GM18499 (cell line): ENCODE results near the gene ZC3HAV1.
"Not testable (repeated sequence)": the region's sequence is repeated elsewhere in the genome, so short reads cannot be mapped to it uniquely, and the experiment has no call there.

Experiments
- ATAC-seq: cut with Tn5 transposase; IDR thresholded peaks from one replicate; pipeline ENCODE4 v1.9.1; 2021; ENCODE audit warnings: moderate number of reproducible peaks; ENCODE audit not compliant: insufficient read depth, unreplicated experiment

ZC3HAV1 gene

DNA sequence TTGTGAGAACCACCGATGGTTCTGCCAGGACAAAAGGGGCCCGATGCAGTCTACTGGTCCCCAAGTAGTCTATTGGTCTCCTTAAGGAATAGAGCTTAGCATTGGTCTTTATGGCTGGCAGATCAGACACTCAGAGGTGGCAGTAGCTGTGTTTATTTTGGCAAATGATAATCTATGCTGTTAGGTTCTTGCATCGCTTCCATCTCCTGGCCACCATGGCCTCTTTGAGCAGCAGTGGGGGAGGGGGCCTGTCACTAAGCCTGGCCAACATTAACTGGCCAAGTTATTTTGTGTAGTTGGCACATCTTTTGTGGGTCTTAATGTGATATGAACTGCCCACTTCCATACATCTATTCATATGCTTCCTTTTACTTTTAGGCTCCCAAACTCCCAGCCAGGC, 4.5 kb upstream of the ZC3HAV1 start:
- ATAC-seq, result no peak

GRCh38 chr7:139112741-139113250, 3.3 kb upstream of the ZC3HAV1 start:
- no peak for ATAC-seq

- ATAC-seq, result no peak
These were observed 2.8 kb upstream of the ZC3HAV1 start for GRCh38 chr7:139112316-139112715.

GRCh38 chr7:139111811-139112301, 2.3 kb upstream of the ZC3HAV1 start:
- no peak for ATAC-seq

GRCh38 chr7:139111147-139111546, 1.6 kb upstream of the ZC3HAV1 start:
- ATAC-seq, result no peak

DNA sequence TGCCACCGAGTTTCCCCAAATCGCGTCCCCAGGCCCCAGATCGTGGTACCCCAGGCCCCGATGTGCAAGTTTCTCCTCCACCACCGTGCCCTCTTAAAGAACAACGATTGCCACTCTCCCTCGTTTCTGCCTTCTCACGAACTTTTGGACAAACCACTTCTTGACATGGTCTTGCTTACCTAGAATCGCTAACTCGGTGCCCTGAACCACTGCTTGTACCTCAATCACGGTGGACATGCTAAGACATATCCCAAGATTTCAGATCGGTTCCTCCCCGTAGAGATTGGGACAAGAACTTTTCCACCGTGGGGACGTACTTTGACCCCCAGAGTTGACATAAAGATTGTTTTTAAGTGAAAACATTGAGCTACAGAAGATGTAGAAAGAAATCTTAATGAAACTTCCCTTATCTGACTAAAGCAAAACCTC, 477 bp upstream of the ZC3HAV1 start:
- ATAC-seq, result no peak

DNA sequence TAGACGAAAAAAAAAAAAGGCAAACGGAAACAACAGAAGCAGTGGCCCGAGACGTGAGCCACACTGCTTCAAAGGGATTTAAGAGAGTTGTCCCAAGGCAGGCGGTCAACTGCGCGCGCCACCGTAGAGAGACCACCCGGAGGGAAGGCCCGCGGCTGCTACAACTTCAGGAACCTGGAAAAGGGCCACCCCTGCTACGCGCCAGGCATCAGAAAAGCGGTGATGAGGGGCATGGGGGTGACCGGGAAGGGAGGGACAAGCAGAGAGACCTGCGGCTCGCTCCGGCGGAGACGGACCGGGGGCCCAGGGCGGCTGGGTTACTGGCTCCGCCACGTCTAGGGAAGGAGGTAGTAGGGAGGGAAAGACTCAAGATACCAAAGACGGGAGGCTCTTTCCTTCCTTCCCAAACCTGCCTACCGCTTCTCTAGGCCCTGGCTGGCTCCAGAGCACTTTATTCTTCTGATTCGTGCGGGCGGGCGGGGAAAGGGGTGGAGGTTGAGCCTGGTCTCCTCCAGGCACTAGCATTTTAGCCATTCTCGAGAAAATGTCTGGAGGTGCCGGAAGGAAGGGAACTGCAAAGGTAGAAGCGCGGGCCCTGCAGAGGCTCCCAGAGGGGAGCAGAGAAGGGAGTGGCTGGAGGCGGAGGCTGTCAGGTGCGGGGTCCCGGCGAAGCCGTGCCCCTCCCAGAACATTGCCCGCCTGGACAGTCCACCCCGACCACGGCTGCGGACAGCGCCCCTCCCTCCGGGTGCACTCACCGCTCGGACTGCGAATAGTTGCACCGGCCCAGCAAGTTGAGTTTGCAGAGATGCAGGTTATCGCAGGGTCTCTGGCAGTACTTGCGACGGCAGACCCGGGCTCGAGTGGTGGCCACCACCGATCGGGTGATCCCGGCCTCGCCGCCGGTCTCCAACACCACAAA, 993 bp downstream of the ZC3HAV1 start:
- no peak for ATAC-seq

DNA sequence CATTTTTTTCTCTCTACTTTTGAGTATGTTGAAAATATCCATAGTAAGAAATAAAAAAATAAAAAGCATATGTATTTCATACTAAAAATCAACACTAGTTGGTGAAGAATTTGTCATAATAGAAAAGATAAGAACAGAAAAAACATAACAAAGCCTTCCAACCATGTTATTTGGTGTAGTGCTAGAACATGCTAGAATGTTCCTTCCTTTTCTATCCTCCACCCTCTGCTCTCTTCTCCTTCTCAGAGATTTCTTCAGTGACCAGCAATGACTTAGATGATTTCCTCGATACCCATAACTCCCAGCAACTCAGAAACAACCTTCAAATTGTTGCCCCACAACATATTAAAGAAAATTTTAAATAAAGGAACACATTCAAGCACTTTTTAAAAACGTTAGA, 2.6 kb downstream of the ZC3HAV1 start:
- ATAC-seq, result no peak

- not testable (repeated sequence) for ATAC-seq
These were observed 3.3 kb downstream of the ZC3HAV1 start for GRCh38 chr7:139106227-139106626.

GRCh38 chr7:139105484-139105883, 4.0 kb downstream of the ZC3HAV1 start:
- ATAC-seq, result no peak

DNA sequence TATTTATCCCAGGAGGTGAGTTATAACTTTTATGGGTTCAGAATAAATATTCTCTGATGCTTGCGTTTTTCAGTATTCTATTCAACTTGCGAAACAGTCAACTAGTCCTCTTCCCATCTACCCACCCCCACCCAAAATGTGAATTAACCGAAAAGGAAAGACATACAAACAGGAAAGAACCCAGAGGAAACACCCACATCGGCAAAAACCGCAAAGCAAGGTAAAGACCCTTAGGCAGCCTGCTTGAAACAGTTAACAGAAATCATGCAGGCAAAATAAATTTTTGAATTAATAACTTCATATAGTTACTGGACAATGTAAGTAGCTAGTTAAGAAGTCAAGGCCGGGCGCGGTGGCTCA, 5.4 kb downstream of the ZC3HAV1 start:
- ATAC-seq, result no peak

DNA sequence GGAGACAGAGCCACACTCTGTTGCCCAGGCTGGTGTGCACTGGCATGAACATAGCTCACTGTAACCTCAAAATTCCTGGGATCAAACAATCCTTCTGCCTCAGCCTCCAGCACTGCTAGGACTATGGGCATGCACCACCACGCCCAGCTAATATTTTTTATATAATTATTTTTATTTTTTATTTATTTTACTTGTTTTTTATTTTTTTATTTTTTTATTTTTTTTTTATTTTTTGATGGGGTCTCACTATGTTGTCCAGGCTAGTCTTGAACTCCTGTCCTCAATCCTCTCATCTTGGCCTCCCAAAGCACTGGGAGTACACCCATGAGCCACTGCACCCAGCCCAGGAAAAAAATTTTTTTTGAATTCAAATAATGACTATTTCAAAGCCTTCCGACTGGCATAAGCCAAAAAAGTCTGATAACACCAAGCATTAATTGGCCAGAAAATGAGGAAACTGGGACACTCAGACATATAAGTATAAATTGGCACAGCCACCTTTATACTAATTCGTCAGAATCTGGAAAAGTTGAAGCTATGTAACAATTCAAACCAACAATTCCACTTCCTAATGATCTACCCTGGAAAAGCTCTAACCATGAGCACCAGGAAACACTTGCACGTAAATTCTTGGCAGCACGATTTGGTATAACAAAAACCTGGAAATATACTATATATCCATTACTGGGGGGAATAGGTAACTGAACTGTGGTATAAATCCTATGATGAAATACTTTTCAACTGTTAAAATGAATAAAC, 6.3 kb downstream of the ZC3HAV1 start:
- ATAC-seq, result no peak

DNA sequence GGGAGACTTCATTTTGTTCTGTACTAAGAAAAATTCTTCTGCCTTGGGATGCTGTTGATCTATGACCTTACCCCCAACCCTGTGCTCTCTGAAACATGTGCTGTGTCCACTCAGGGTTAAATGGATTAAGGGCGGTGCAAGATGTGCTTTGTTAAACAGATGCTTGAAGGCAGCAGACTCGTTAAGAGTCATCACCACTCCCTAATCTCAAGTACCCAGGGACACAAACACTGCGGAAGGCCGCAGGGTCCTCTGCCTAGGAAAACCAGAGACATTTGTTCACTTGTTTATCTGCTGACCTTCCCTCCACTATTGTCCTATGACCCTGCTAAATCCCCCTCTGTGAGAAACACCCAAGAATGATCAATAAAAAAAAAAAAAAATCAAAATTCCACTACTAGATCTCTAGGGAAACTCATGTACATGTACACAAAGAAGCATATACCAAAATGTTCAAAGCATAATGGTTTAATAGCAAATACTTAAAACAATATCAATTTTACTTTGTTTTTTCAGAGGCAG, 7.8 kb downstream of the ZC3HAV1 start:
- ATAC-seq, result not testable (repeated sequence)

GRCh38 chr7:139099172-139099947, 10.2 kb downstream of the ZC3HAV1 start:
- ATAC-seq, result no peak

- peak; percentile 99 for ATAC-seq
These were observed 14.3 kb downstream of the ZC3HAV1 start for GRCh38 chr7:139095194-139095659.

- no peak for ATAC-seq
These were observed 14.9 kb downstream of the ZC3HAV1 start for GRCh38 chr7:139094596-139094995.

- ATAC-seq, result no peak
These were observed 15.5 kb downstream of the ZC3HAV1 start for GRCh38 chr7:139094030-139094429.

GRCh38 chr7:139093512-139093911, 16.0 kb downstream of the ZC3HAV1 start:
- not testable (repeated sequence) for ATAC-seq

- ATAC-seq, result no peak
These were observed 17.3 kb downstream of the ZC3HAV1 start for GRCh38 chr7:139092090-139092796.
